NCI-H1105 (cell line): ENCODE results near the gene MFN1.
"Not testable (repeated sequence)": the region's sequence is repeated elsewhere in the genome, so short reads cannot be mapped to it uniquely, and the experiment has no call there.

Experiments
- DNase-seq: peaks from one replicate; lab custom pipeline; 2025; lab: John Stamatoyannopoulos, UW

The MFN1 gene

GRCh38 chr3:179347345-179348194 lies at the start of gene MFN1:
Gene MFN1, plus strand, starts transcription at chr3:179347709. Its CDS starts 1,143 bp downstream, at chr3:179348852.
- peak; percentile 99 for DNase-seq

GRCh38 chr3:179297971-179298725 lies 49.4 kb upstream of the MFN1 start:
- DNase-seq: no peak

GRCh38 chr3:179299316-179299715 lies 48.2 kb upstream of the MFN1 start:
- no peak for DNase-seq

GRCh38 chr3:179299999-179300613 lies 47.4 kb upstream of the MFN1 start:
- no peak for DNase-seq

GRCh38 chr3:179301645-179302044 lies 45.9 kb upstream of the MFN1 start:
- no peak for DNase-seq

GRCh38 chr3:179302111-179302510 lies 45.4 kb upstream of the MFN1 start:
- no peak for DNase-seq

GRCh38 chr3:179304605-179305004 lies 42.9 kb upstream of the MFN1 start:
- DNase-seq: no peak

- not testable (repeated sequence) for DNase-seq
Measured at GRCh38 chr3:179307362-179307761, 40.1 kb upstream of the MFN1 start.

- no peak for DNase-seq
Measured at GRCh38 chr3:179308001-179308400, 39.5 kb upstream of the MFN1 start.

GRCh38 chr3:179309225-179310078 lies 38.1 kb upstream of the MFN1 start:
- no peak for DNase-seq

GRCh38 chr3:179318876-179319275 lies 28.6 kb upstream of the MFN1 start:
- no peak for DNase-seq

GRCh38 chr3:179321668-179322285 lies 25.7 kb upstream of the MFN1 start:
- DNase-seq: peak; percentile 16

GRCh38 chr3:179322286-179323196 lies 25.0 kb upstream of the MFN1 start, which contains the start of gene ZNF639:
Gene ZNF639, plus strand, starts transcription at chr3:179323031. Its CDS starts 5,263 bp downstream, at chr3:179328294.
- DNase-seq: peak; percentile 97

- peak; percentile 71 for DNase-seq
Measured at GRCh38 chr3:179323197-179324110, 24.1 kb upstream of the MFN1 start.

GRCh38 chr3:179324270-179324754 lies 23.2 kb upstream of the MFN1 start:
- DNase-seq: no peak

GRCh38 chr3:179330438-179330837 lies 17.1 kb upstream of the MFN1 start:
- DNase-seq: no peak

- DNase-seq: no peak
Measured at GRCh38 chr3:179332240-179332639, 15.3 kb upstream of the MFN1 start.

GRCh38 chr3:179333084-179333483 lies 14.4 kb upstream of the MFN1 start:
- no peak for DNase-seq
